Cardiac septum (tissue), 1 donor: ENCODE data around the gene MYDGF. TPM values are rescaled to one million over a fixed set of nuclear protein-coding genes. Genes with fewer than 3 reads are reported as not detected.

Experiments
- DNase-seq: peaks from one replicate; pipeline ENCODE4 v3.0.0-alpha.2; 2020; ENCODE audit warnings: low spot score
- intact Hi-C: fragments of 100-400 bp; cut with DNase I; formaldehyde crosslinking; loops from one replicate; pipeline ENCODE4 v1.14.0; 2022
- total RNA-seq: library from RNA; stranded (reverse); fragmentation: NEBNext Ultra II Directional; extraction: Animal tissue kit (Norgen Biotek cat#: 25700); gene quantifications from one replicate; pipeline ENCODE4 v1.2.1, GENCODE V29; 2021
- donor health status: DM: no; HTN: no; CAD: no.

MYDGF gene
- total RNA-seq, 1 donor from 2014 or later = 37.1 TPM

- intact Hi-C loops = no loop called here
- DNase-seq = no peak
Observed at GRCh38 chr19:4702764-4703163, 32.6 kb upstream of the MYDGF start.

GRCh38 chr19:4701557-4701956 is 31.4 kb upstream of the MYDGF start:
- DNase-seq = no peak
- intact Hi-C loops = no loop called here

GRCh38 chr19:4700693-4700970 is 30.5 kb upstream of the MYDGF start:
- intact Hi-C loops = no loop called here
- no peak for DNase-seq

GRCh38 chr19:4699826-4700692 is 29.9 kb upstream of the MYDGF start:
- DNase-seq = no peak
- intact Hi-C loops = no loop called here

GRCh38 chr19:4697304-4697703 is 27.2 kb upstream of the MYDGF start:
- no peak for DNase-seq
- intact Hi-C loops = no loop called here

- intact Hi-C loops = no loop called here
- no peak for DNase-seq
Observed at GRCh38 chr19:4695224-4695731, 25.1 kb upstream of the MYDGF start.

- no peak for DNase-seq
- intact Hi-C loops = no loop called here
Observed at GRCh38 chr19:4694211-4694987, 24.3 kb upstream of the MYDGF start.

GRCh38 chr19:4693471-4694121 is 23.5 kb upstream of the MYDGF start:
- intact Hi-C loops = no loop called here
- no peak for DNase-seq

GRCh38 chr19:4693078-4693350 is 22.9 kb upstream of the MYDGF start:
- intact Hi-C loops = no loop called here
- no peak for DNase-seq

- DNase-seq = no peak
- intact Hi-C loops = no loop called here
Observed at GRCh38 chr19:4692251-4693077, 22.3 kb upstream of the MYDGF start.

- intact Hi-C loops = no loop called here
- DNase-seq = no peak
Observed at GRCh38 chr19:4691373-4691772, 21.2 kb upstream of the MYDGF start.

GRCh38 chr19:4690361-4690760 is 20.2 kb upstream of the MYDGF start:
- intact Hi-C loops = no loop called here
- no peak for DNase-seq

- DNase-seq = no peak
- intact Hi-C loops = no loop called here
Observed at GRCh38 chr19:4689403-4689802, 19.3 kb upstream of the MYDGF start.

GRCh38 chr19:4688587-4688986 is 18.4 kb upstream of the MYDGF start:
- intact Hi-C loops = no loop called here
- no peak for DNase-seq

GRCh38 chr19:4687396-4687795 is 17.3 kb upstream of the MYDGF start:
- intact Hi-C loops = no loop called here
- no peak for DNase-seq

- intact Hi-C loops = no loop called here
- no peak for DNase-seq
Observed at GRCh38 chr19:4686700-4687099, 16.6 kb upstream of the MYDGF start.

- DNase-seq = no peak
- intact Hi-C loops = no loop called here
Observed at GRCh38 chr19:4684312-4685095, 14.4 kb upstream of the MYDGF start.

- intact Hi-C loops = no loop called here
- DNase-seq = no peak
Observed at GRCh38 chr19:4682417-4683200, 12.5 kb upstream of the MYDGF start.
